ENCODE data around the gene POLR3E.

POLR3E gene

GRCh38 chr16:22282254-22282892 is 14.8 kb upstream of the POLR3E start:
- H3K36me3 ChIP-seq (ENCODE audit: low read length), result no peaks in the 10 kb centered on the region; the same call in 1 of the 2 replicates
- no peak overlapping the region for H3K4me2 ChIP-seq (ENCODE audit: low read depth, low read length, poor library complexity, severe bottlenecking)
- no peak overlapping the region for H3K27ac ChIP-seq (ENCODE audit: low read depth, low read length)
- no peaks in the 10 kb centered on the region for H3K9me2 ChIP-seq (replicated peaks; ENCODE audit: insufficient read depth, low read length)
- no peaks in the 10 kb centered on the region for H3F3A ChIP-seq (ENCODE audit: insufficient read depth)
- no peak overlapping the region for H3K9ac ChIP-seq (ENCODE audit: low read length)
- no peak overlapping the region for H3K4me3 ChIP-seq (ENCODE audit: insufficient read depth, low read length, poor library complexity, severe bottlenecking)
- no peaks in the 10 kb centered on the region for H3K9me3 ChIP-seq (ENCODE audit: insufficient read depth, low read length)
- no peaks in the 10 kb centered on the region for H3K79me2 ChIP-seq (ENCODE audit: insufficient read depth, low read length)
- TF ChIP-seq, protein P1, sequence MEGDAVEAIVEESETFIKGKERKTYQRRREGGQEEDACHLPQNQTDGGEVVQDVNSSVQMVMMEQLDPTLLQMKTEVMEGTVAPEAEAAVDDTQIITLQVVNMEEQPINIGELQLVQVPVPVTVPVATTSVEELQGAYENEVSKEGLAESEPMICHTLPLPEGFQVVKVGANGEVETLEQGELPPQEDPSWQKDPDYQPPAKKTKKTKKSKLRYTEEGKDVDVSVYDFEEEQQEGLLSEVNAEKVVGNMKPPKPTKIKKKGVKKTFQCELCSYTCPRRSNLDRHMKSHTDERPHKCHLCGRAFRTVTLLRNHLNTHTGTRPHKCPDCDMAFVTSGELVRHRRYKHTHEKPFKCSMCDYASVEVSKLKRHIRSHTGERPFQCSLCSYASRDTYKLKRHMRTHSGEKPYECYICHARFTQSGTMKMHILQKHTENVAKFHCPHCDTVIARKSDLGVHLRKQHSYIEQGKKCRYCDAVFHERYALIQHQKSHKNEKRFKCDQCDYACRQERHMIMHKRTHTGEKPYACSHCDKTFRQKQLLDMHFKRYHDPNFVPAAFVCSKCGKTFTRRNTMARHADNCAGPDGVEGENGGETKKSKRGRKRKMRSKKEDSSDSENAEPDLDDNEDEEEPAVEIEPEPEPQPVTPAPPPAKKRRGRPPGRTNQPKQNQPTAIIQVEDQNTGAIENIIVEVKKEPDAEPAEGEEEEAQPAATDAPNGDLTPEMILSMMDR (IDR thresholded peaks at IDR 0.05; ENCODE audit: insufficient read depth, low read length, poor library complexity, severe bottlenecking), result no peak
- TF ChIP-seq EZH2phosphoT487 (conservative IDR thresholded peaks at IDR 0.05; ENCODE audit: low read length), result no peak
- no peaks in the 10 kb centered on the region for H4K20me1 ChIP-seq (ENCODE audit: low read depth, low read length)
- H3K27me3 ChIP-seq (ENCODE audit: low read length), result no peaks in the 10 kb centered on the region
- H2AFZ ChIP-seq (ENCODE audit: low read depth, low read length, severe bottlenecking), result no peak overlapping the region

DNA sequence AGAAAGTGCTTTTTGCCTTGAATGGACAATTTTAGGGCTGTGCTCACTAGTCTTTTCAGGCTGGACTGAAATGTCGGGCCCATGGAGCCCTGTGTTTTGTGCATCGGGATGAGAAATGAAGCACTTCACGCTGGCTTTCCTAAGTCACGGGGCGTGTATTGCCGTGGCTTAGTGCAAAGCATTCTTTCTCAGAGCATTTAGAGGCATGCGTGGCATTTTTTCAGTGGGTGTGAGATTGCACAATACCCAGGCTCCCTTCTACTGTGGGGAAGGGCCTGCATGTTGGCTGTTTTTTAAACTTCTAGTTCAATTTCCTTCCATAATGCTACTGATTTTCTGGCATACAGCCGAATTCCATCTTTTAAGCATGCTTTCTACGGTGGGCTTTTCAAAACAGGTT is 12.6 kb upstream of the POLR3E start:
- no peak overlapping the region for H3K4me2 ChIP-seq (ENCODE audit: low read depth, low read length, poor library complexity, severe bottlenecking)
- H4K20me1 ChIP-seq (ENCODE audit: low read depth, low read length), result no peaks in the 10 kb centered on the region
- no peaks in the 10 kb centered on the region; the same call in 1 of the 2 replicates for H3K36me3 ChIP-seq (ENCODE audit: low read length)
- no peak overlapping the region for H3K4me3 ChIP-seq (ENCODE audit: insufficient read depth, low read length, poor library complexity, severe bottlenecking)
- H3F3A ChIP-seq (ENCODE audit: insufficient read depth), result no peaks in the 10 kb centered on the region
- H2AFZ ChIP-seq (ENCODE audit: low read depth, low read length, severe bottlenecking), result no peak overlapping the region
- no peak overlapping the region for H3K27ac ChIP-seq (ENCODE audit: low read depth, low read length)
- H3K79me2 ChIP-seq (ENCODE audit: insufficient read depth, low read length), result no peaks in the 10 kb centered on the region
- H3K9me2 ChIP-seq (replicated peaks; ENCODE audit: insufficient read depth, low read length), result no peaks in the 10 kb centered on the region
- TF ChIP-seq, protein P1 (IDR thresholded peaks at IDR 0.05; ENCODE audit: insufficient read depth, low read length, poor library complexity, severe bottlenecking), result no peak
- TF ChIP-seq EZH2phosphoT487 (conservative IDR thresholded peaks at IDR 0.05; ENCODE audit: low read length), result no peak
- no peaks in the 10 kb centered on the region for H3K27me3 ChIP-seq (ENCODE audit: low read length)
- H3K9ac ChIP-seq (ENCODE audit: low read length), result no peak overlapping the region
- no peaks in the 10 kb centered on the region for H3K9me3 ChIP-seq (ENCODE audit: insufficient read depth, low read length)

GRCh38 chr16:22285080-22285479 is 12.1 kb upstream of the POLR3E start:
- Histone ChIP-seq H3K79me2 (ENCODE audit: insufficient read depth, low read length) (no peaks in the 10 kb centered on the region), H3K27me3 (ENCODE audit: low read length) (no peaks in the 10 kb centered on the region), H3K9me2 (replicated peaks; ENCODE audit: insufficient read depth, low read length) (no peaks in the 10 kb centered on the region), H2AFZ (ENCODE audit: low read depth, low read length, severe bottlenecking) (no peak overlapping the region), H3K9ac (ENCODE audit: low read length) (no peak overlapping the region), H3K36me3 (ENCODE audit: low read length) (no peaks in the 10 kb centered on the region; the same call in 1 of the 2 replicates), H3K9me3 (ENCODE audit: insufficient read depth, low read length) (no peaks in the 10 kb centered on the region), H3F3A (ENCODE audit: insufficient read depth) (no peaks in the 10 kb centered on the region), H3K4me2 (ENCODE audit: low read depth, low read length, poor library complexity, severe bottlenecking) (no peak overlapping the region), H3K4me3 (ENCODE audit: insufficient read depth, low read length, poor library complexity, severe bottlenecking) (no peak overlapping the region), H3K27ac (ENCODE audit: low read depth, low read length) (no peak overlapping the region), H4K20me1 (ENCODE audit: low read depth, low read length) (no peaks in the 10 kb centered on the region)
- TF ChIP-seq, protein P1 (IDR thresholded peaks at IDR 0.05; ENCODE audit: insufficient read depth, low read length, poor library complexity, severe bottlenecking), result no peak
- no peak for TF ChIP-seq EZH2phosphoT487 (conservative IDR thresholded peaks at IDR 0.05; ENCODE audit: low read length)

Measured in SU-DHL-6 (cell line).